Skin of body (tissue), 3 donors: Measurements from ENCODE around the gene SMC4. TPM values are rescaled to one million over a fixed set of nuclear protein-coding genes. Genes with fewer than 3 reads are reported as not detected.
A peak's percentile ranks its signal among the peaks of the same experiment; 100 is the strongest.

Experiments
- DNase-seq: peaks from one replicate; lab custom pipeline; 2025; lab: John Stamatoyannopoulos, UW
- small RNA-seq: library from RNA; depleted of rRNA; stranded (forward); fragments of <200 nt; gene quantifications from one replicate; pipeline ENCODE3, GENCODE V24; 2014; ENCODE audit warnings: low replicate concordance
- total RNA-seq: library from RNA; depleted of rRNA; stranded (reverse); fragments of >200 nt; gene quantifications from one replicate; pipeline ENCODE4 v1.2.3, GENCODE V29; 2014

The SMC4 gene
- total RNA-seq, 1 donor from 2014 or later, result 90.9 TPM

- DNase-seq, result no peak
These were observed 76.4 kb downstream of the SMC4 start for GRCh38 chr3:160475884-160476283.

GRCh38 chr3:160477750-160478149, 78.3 kb downstream of the SMC4 start:
- DNase-seq, result no peak

GRCh38 chr3:160478338-160478737, 78.9 kb downstream of the SMC4 start:
- no peak for DNase-seq

GRCh38 chr3:160479376-160479775, 79.9 kb downstream of the SMC4 start:
- no peak for DNase-seq

- no peak for DNase-seq
These were observed 81.5 kb downstream of the SMC4 start for GRCh38 chr3:160480931-160481330.

GRCh38 chr3:160481856-160482255, 82.4 kb downstream of the SMC4 start:
- DNase-seq, result no peak

GRCh38 chr3:160482796-160483195, 83.3 kb downstream of the SMC4 start:
- DNase-seq, result no peak

Small RNAs within 50 kb of the gene (small RNA-seq; reads per million reads assigned to genes)
- gene MIR15B (75.4 reads per million, percentile 96 among the genes with 10 or more reads in this experiment), gene MIR16-2 (14.1 reads per million, percentile 93 among the genes with 10 or more reads in this experiment), gene RNU7-136P (not detected)

Other genes with a start within 250 kb of the SMC4 start
- not detected for gene C3orf80, start 174.2 kb upstream of the SMC4 start, total RNA-seq
- 38.0 TPM for gene IFT80, start 425 bp upstream of the SMC4 start, total RNA-seq
- gene TRIM59, start 50.1 kb downstream of the SMC4 start, total RNA-seq, result 17.1 TPM
- 24.8 TPM for gene KPNA4, start 165.9 kb downstream of the SMC4 start, total RNA-seq